ENCODE results near the gene RNFT1. TPM values are rescaled to one million over a fixed set of nuclear protein-coding genes. Genes with fewer than 3 reads are reported as not detected.
"Not testable (repeated sequence)": the region's sequence is repeated elsewhere in the genome, so short reads cannot be mapped to it uniquely, and the experiment has no call there.

Gene RNFT1, protein sequence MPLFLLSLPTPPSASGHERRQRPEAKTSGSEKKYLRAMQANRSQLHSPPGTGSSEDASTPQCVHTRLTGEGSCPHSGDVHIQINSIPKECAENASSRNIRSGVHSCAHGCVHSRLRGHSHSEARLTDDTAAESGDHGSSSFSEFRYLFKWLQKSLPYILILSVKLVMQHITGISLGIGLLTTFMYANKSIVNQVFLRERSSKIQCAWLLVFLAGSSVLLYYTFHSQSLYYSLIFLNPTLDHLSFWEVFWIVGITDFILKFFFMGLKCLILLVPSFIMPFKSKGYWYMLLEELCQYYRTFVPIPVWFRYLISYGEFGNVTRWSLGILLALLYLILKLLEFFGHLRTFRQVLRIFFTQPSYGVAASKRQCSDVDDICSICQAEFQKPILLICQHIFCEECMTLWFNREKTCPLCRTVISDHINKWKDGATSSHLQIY
- total RNA-seq = 32.2 and 35.5 TPM in 2 replicates

- peaks cover 12% of the 10 kb centered on the region for H3K27me3 Mint-ChIP-seq (ENCODE audit: insufficient read depth)
- intact Hi-C loops (cut with micrococcal nuclease) = loop anchor here (1.0 to 10.0 kb wide), 8 partner anchors 23 to 750 kb away; partner anchors contain the start of genes PTRH2, RPS6KB1, SMG8 and VMP1
- peaks cover 25% of the 10 kb centered on the region for H3K4me1 Mint-ChIP-seq (ENCODE audit: low read depth)
- H3K4me3 Mint-ChIP-seq = peak within 1 kb of the TSS; percentile 84
- peaks cover 9% of the 10 kb centered on the region for H3K36me3 Mint-ChIP-seq (ENCODE audit: low read depth)
- no peaks in the 10 kb centered on the region for H3K9me3 Mint-ChIP-seq
- peak within 1 kb of the TSS; percentile 94 for H3K27ac Mint-ChIP-seq
- peak; percentile 86 for DNase-seq (ENCODE audit: low spot score)
Observed at GRCh38 chr17:59964482-59965328, at the start of gene RNFT1. Gene RNFT1, minus strand, starts transcription at chr17:59964740. Its CDS starts 77 bp downstream, at chr17:59964663.

DNA sequence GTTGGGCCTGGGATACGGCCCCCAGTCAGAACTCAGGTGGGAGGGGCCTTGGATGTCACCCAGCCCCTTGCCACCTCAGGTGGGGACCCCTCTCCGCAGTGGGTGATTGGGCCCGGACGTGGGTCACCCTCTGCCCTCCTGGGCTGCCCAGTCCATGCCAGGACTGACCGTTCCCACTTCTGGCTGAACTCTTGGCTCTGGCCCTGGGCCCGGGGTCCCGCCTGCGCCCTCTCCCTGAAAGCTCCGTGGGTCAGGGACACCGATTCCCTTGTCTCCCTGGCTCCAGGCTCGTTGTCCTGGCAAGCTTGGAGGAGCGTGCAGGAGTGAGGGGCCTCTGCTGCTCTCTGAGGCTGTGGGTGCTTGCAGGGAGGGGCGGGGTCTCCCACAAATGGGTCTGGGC, 44.8 kb upstream of the RNFT1 start:
- intact Hi-C loops (cut with micrococcal nuclease); H3K4me1 Mint-ChIP-seq (ENCODE audit: low read depth); H3K27ac Mint-ChIP-seq; DNase-seq (ENCODE audit: low spot score); H3K9me3 Mint-ChIP-seq; H3K36me3 Mint-ChIP-seq (ENCODE audit: low read depth); H3K4me3 Mint-ChIP-seq; H3K27me3 Mint-ChIP-seq (ENCODE audit: insufficient read depth): not testable (repeated sequence)

- intact Hi-C loops (cut with micrococcal nuclease); H3K27ac Mint-ChIP-seq; DNase-seq (ENCODE audit: low spot score); H3K9me3 Mint-ChIP-seq; H3K4me3 Mint-ChIP-seq; H3K36me3 Mint-ChIP-seq (ENCODE audit: low read depth); H3K4me1 Mint-ChIP-seq (ENCODE audit: low read depth); H3K27me3 Mint-ChIP-seq (ENCODE audit: insufficient read depth): not testable (repeated sequence)
Observed at GRCh38 chr17:60008377-60008776, 43.8 kb upstream of the RNFT1 start.

DNA sequence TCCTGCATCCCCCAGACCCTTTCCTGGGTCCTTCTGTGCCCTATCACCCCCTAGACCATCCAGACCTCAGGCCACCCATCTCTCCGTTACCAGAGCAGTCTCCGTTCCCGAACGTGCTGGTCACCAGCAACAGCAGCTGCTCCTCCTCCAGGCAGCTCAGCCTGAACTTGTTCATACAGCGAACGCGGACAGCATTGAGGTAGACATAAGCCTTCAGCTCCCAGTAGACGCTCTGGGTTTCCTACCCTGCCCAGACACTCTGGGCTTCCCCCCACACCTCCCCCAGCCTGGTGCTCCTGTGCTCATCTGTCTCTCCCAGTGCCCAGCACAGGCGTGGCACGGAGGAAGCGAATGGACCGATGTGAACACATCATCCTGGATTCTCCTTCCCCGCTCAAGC, 41.6 kb upstream of the RNFT1 start:
- DNase-seq (ENCODE audit: low spot score) = no peak
- Mint-ChIP-seq H3K4me1 (ENCODE audit: low read depth) (no peaks in the 10 kb centered on the region), H3K27ac (no peak overlapping the region), H3K27me3 (ENCODE audit: insufficient read depth) (peaks cover 2% of the 10 kb centered on the region), H3K4me3 (no peak overlapping the region), H3K9me3 (no peaks in the 10 kb centered on the region), H3K36me3 (ENCODE audit: low read depth) (no peaks in the 10 kb centered on the region)
- intact Hi-C loops (cut with micrococcal nuclease) = no loop called here

DNA sequence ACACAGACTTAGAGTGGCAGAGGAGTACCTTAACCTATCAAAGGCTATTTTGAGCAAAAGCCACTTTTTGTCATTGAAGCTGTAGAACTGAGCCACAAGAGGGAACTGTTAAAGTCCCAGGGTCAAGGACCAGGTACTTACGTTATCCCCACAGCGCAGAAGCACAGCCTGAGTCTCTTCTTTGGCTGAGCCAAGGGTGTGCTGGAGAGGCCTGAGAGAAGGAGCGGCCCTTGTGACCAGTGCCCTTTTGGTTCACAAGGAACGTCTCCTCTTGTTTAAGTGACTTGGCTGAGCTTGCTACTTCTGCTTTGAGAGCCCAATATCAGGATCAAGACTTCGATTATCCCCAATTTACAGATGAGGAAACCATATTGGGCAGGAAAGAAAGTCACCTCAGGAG, 40.0 kb upstream of the RNFT1 start:
- H3K27ac Mint-ChIP-seq; H3K4me3 Mint-ChIP-seq; H3K27me3 Mint-ChIP-seq (ENCODE audit: insufficient read depth); H3K4me1 Mint-ChIP-seq (ENCODE audit: low read depth); H3K9me3 Mint-ChIP-seq; H3K36me3 Mint-ChIP-seq (ENCODE audit: low read depth); intact Hi-C loops (cut with micrococcal nuclease); DNase-seq (ENCODE audit: low spot score): not testable (repeated sequence)

DNA sequence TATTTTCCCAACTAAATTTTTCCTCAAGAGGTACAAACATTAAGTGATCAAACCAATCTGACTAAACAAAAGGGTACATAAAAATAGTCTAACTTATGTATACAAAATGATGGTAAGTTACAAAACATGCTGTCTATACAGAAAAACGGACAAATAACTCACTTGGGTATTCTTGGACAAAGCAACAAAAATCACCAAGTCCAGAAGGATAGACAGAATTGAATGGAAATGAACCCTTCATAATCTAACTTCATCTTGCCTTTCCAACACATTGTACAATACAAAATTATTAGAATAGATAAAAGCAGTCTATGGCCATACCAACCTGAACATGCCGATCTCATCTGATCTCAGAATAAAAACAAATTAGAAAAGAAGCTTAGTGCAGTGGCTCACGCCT, 37.9 kb upstream of the RNFT1 start:
- H3K4me3 Mint-ChIP-seq; DNase-seq (ENCODE audit: low spot score); intact Hi-C loops (cut with micrococcal nuclease); H3K36me3 Mint-ChIP-seq (ENCODE audit: low read depth); H3K27ac Mint-ChIP-seq; H3K9me3 Mint-ChIP-seq; H3K27me3 Mint-ChIP-seq (ENCODE audit: insufficient read depth); H3K4me1 Mint-ChIP-seq (ENCODE audit: low read depth): not testable (repeated sequence)

GRCh38 chr17:59996608-59997007, 32.1 kb upstream of the RNFT1 start:
- H3K4me1 Mint-ChIP-seq (ENCODE audit: low read depth) = not testable (repeated sequence)

DNA sequence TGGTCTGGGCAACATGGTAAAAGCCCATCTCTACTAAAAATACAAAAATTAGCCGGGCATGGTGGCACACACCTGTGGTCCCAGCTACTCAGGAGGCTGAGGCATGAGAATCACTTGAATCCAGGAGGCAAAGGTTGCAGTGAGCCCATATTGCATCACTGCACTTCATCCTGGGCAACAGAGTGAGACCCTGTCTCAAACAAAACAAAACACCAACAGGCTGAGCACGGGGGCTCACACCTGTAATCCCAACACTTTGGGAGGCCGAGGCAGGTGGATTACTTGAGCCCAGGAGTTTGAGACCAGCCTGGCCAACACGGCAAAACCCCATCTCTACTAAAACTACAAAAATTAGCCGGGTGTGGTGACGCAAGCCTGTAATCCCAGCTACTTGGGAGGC, 10.6 kb upstream of the RNFT1 start:
- H3K4me3 Mint-ChIP-seq; intact Hi-C loops (cut with micrococcal nuclease); H3K27ac Mint-ChIP-seq; H3K36me3 Mint-ChIP-seq (ENCODE audit: low read depth); H3K27me3 Mint-ChIP-seq (ENCODE audit: insufficient read depth); H3K9me3 Mint-ChIP-seq; DNase-seq (ENCODE audit: low spot score); H3K4me1 Mint-ChIP-seq (ENCODE audit: low read depth): not testable (repeated sequence)

More at GRCh38 chr17:59996608-59997007, 32.1 kb upstream of the RNFT1 start:
- DNase-seq (ENCODE audit: low spot score); H3K4me3 Mint-ChIP-seq; H3K9me3 Mint-ChIP-seq; H3K36me3 Mint-ChIP-seq (ENCODE audit: low read depth); intact Hi-C loops (cut with micrococcal nuclease); H3K27me3 Mint-ChIP-seq (ENCODE audit: insufficient read depth); H3K27ac Mint-ChIP-seq: not testable (repeated sequence)

DNA sequence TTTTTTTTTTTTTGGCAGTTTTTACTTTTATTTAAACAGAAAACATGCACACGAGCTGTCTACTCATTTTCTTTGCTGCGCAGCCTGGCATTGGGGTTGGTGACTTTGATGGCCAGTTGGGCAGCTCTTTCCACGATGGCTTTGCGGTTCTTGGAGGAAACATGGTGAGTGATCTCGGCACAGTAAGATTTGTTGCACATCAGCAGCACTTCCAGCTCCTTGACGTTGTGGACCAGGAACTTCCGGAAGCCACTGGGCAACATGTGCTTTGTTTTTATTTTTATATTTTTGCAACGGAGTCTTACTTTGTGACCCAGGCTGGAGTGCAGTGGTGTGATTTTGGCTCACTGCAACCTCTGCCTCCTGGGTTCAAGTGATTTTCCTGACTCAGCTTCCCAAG, 8.9 kb upstream of the RNFT1 start:
- intact Hi-C loops (cut with micrococcal nuclease); DNase-seq (ENCODE audit: low spot score); H3K4me1 Mint-ChIP-seq (ENCODE audit: low read depth); H3K4me3 Mint-ChIP-seq; H3K27ac Mint-ChIP-seq; H3K36me3 Mint-ChIP-seq (ENCODE audit: low read depth); H3K9me3 Mint-ChIP-seq; H3K27me3 Mint-ChIP-seq (ENCODE audit: insufficient read depth): not testable (repeated sequence)

DNA sequence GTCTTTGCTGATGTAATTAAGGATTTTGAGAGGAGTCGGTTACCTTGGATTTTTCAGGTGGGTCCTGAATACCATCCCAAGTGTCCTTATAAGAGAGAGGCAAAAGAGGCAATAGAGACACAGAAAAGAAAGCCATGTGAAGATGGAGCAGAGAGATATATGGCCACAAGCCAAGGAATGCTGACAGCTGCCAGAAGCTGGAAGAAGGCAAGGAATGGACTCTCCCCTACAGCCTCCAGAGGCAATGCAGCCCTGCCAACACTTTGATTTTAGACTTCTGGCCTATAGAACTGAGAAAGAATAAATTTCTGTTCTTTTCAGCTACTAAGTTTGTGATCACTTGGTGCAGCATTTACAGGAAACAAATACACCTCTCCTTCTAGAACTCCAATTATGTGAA, 8.2 kb upstream of the RNFT1 start:
- no peak overlapping the region for H3K4me3 Mint-ChIP-seq
- DNase-seq (ENCODE audit: low spot score) = no peak
- no peaks in the 10 kb centered on the region for H3K36me3 Mint-ChIP-seq (ENCODE audit: low read depth)
- intact Hi-C loops (cut with micrococcal nuclease) = no loop called here
- H3K27me3 Mint-ChIP-seq (ENCODE audit: insufficient read depth) = peaks cover 10% of the 10 kb centered on the region
- H3K4me1 Mint-ChIP-seq (ENCODE audit: low read depth) = no peaks in the 10 kb centered on the region
- H3K27ac Mint-ChIP-seq = no peak overlapping the region
- no peaks in the 10 kb centered on the region for H3K9me3 Mint-ChIP-seq

- H3K4me1 Mint-ChIP-seq (ENCODE audit: low read depth); H3K36me3 Mint-ChIP-seq (ENCODE audit: low read depth); intact Hi-C loops (cut with micrococcal nuclease); H3K27ac Mint-ChIP-seq; H3K9me3 Mint-ChIP-seq; DNase-seq (ENCODE audit: low spot score); H3K4me3 Mint-ChIP-seq: not testable (repeated sequence)
- peaks cover 12% of the 10 kb centered on the region for H3K27me3 Mint-ChIP-seq (ENCODE audit: insufficient read depth)
Observed at GRCh38 chr17:59971771-59972170, 7.2 kb upstream of the RNFT1 start.

DNA sequence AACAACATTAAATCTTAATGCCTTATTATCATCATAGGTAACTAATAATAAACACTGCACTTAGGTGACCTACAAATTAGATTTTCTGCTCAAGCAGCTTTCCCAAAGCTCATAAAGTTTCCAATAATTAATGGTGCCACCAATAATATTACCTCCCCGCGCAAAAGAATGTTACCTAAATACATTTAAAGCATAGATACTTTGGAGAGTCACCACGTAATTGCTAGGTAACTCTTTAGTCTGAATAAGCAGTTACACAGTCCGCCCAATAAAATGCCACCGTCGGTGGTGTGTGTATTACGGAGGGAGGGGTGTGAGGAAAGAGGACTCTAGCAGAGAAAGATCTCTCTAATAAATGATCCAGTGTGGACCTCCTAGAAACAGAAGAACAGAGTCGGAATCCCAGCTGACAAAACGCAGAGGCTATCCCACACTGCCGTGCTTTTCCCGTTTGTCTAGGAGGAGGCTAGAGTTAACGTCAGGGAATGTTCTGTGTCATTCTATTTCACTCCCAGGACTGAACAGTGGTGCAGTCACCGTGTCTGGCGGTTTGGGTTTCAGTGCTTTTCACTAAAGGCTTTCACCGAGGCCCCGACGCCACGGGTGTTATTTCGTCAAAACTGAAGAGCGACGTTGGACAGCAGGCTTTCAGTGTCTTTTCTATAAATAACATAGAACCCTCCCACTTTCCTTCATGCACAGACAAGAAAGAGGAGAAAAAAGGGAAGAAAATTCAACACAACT, 630 bp downstream of the RNFT1 start:
- H3K27ac Mint-ChIP-seq = peak overlapping the region; percentile 94
- intact Hi-C loops (cut with micrococcal nuclease) = loop anchor here (1.0 to 10.0 kb wide), 8 partner anchors 23 to 749 kb away; partner anchors contain the start of genes PTRH2, RPS6KB1, SMG8 and VMP1

More for the DNA sequence above, 630 bp downstream of the RNFT1 start:
- H3K27me3 Mint-ChIP-seq (ENCODE audit: insufficient read depth) = peaks cover 6% of the 10 kb centered on the region
- peaks cover 33% of the 10 kb centered on the region for H3K4me1 Mint-ChIP-seq (ENCODE audit: low read depth)
- DNase-seq (ENCODE audit: low spot score) = peak; percentile 37
- H3K4me3 Mint-ChIP-seq = peak overlapping the region; percentile 84
- H3K36me3 Mint-ChIP-seq (ENCODE audit: low read depth) = peaks cover 13% of the 10 kb centered on the region
- no peaks in the 10 kb centered on the region for H3K9me3 Mint-ChIP-seq
